HG03060 (cell line): ENCODE results near the gene ADRM1.

Experiments
- ATAC-seq: cut with Tn5 transposase; IDR thresholded peaks from one replicate; pipeline ENCODE4 v1.9.1; 2021; ENCODE audit warnings: low read depth, moderate number of reproducible peaks; ENCODE audit not compliant: unreplicated experiment

Gene ADRM1, protein sequence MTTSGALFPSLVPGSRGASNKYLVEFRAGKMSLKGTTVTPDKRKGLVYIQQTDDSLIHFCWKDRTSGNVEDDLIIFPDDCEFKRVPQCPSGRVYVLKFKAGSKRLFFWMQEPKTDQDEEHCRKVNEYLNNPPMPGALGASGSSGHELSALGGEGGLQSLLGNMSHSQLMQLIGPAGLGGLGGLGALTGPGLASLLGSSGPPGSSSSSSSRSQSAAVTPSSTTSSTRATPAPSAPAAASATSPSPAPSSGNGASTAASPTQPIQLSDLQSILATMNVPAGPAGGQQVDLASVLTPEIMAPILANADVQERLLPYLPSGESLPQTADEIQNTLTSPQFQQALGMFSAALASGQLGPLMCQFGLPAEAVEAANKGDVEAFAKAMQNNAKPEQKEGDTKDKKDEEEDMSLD

DNA sequence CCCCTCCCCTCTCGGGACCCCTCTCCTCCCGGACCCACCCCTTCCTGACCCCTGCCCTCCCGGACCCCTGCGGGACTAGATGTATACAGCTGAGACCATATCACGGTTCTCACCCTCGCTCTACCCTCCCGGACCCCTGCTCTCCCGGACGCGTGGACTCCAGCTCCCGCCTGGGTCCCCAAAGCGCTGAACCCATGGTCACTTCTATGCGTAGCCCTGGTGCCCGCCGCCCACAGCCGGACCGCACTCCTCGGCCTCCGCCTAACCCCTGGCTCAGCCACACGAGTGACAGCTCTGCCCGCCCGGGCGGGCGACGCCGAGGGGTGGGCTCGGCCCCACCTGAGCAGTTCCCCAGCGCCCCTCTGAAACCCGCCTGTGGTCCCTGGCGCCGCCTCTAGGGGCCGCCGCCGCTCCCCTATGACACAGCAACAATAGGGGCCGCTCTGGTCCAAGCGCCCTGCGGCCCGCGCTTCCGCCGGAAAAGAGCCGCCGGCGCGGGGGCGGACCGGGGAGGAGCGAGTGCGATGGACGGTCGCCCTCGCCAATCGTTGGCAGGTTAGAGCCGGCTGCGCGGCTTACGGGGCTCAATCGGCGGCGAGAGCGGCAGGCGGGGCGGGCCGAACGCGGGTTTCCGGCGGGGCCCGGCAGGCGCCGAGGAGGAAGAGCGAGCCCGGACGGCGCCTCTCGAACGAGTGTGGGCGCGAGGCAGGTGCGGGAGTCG, at the start of gene ADRM1:
Gene ADRM1, plus strand, starts transcription at position 657 of the 721 bp plus-strand sequence. CDS start 572 bp downstream, outside the sequence.
- peak; percentile 61 for ATAC-seq

DNA sequence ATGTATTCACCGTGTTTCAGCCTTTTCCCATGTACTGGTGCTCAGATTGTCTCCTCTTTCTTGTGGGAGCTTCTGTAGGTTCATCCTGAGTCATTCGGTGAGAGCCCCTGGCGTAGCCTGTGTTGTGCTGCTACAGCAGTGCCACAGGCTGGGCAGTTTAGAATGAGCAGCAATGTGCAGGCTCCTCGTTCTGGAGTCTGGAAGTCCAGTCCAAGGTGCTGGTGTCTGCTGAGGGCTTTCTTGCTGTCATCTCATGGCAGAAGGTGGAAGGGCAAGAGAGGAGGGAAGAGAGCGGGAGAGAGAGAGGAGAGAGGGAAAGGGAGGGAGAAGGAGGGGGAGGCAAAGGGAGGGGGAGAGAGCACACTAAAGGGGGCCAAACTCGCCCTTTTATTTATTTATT, 49.4 kb upstream of the ADRM1 start:
- ATAC-seq, result no peak

GRCh38 chr20:62254021-62254724, 48.6 kb upstream of the ADRM1 start:
- no peak for ATAC-seq

GRCh38 chr20:62255976-62256375, 46.8 kb upstream of the ADRM1 start:
- no peak for ATAC-seq

GRCh38 chr20:62258499-62259293, 44.1 kb upstream of the ADRM1 start:
- ATAC-seq, result no peak

GRCh38 chr20:62259294-62259565, 43.6 kb upstream of the ADRM1 start:
- no peak for ATAC-seq

DNA sequence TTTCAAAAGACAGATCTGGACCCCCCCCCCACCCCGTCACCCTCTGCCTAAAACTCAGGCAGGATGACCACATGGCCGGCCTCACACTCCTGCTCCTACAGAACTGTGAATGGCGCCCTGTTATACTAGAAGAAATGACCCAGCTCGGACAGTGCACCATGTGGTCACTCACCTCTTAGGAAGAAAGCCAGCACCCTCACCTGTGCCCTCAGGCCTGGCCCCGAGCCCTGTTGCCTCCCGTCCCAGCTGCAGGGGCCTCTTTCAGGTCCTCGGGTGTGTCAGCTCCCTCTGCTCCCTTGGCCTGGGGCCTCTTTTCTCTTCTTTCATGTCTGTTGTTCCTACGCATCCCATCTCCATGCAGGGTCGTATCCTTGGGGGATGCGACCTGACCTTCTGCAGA, 40.7 kb upstream of the ADRM1 start:
- ATAC-seq, result no peak

- ATAC-seq, result no peak
These were observed 39.4 kb upstream of the ADRM1 start for GRCh38 chr20:62263396-62263795.

DNA sequence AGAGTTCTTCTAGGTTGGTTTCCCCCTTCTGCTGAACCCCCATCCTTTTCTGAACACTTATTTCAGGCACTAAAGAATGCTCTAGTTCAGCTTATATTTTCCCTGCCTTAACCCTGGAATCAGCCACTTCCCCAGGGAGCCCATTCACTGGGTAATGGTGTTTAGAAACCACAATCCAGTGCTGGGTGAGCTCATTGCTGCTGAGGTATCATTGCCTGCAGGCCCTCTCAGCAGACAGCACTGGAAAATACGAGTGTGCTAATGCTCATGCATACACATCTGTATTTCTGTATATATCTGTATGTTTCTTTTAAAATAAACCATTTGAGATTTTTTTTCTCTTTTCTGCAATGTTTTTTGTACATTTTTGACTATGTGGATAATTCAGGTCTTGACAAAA, 37.4 kb upstream of the ADRM1 start:
- no peak for ATAC-seq

GRCh38 chr20:62266340-62266739, 36.5 kb upstream of the ADRM1 start:
- no peak for ATAC-seq

GRCh38 chr20:62266851-62267250, 35.9 kb upstream of the ADRM1 start:
- no peak for ATAC-seq

- no peak for ATAC-seq
These were observed 35.3 kb upstream of the ADRM1 start for GRCh38 chr20:62267543-62267942.

- ATAC-seq, result no peak
These were observed 34.4 kb upstream of the ADRM1 start for GRCh38 chr20:62268228-62268900.

DNA sequence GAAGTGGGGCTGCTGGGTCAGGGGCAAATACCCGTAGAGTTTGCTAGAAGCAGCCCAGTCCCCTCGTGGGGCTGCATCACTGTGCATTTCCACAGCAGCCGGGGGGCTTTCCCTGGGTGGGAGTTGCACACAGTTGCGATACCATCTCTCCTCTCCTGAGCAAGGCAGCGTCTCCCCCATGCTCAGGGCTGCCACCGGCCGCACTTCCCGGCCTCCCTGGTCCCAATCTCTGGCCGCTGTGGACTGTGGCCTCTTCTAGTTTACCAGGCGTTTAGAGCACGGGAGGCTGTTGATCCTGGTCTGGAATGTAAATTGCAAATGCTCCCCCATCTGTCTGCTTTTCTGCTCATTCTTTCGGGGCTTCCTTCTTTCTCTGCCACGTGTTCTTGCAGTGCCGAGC, 33.4 kb upstream of the ADRM1 start:
- no peak for ATAC-seq

DNA sequence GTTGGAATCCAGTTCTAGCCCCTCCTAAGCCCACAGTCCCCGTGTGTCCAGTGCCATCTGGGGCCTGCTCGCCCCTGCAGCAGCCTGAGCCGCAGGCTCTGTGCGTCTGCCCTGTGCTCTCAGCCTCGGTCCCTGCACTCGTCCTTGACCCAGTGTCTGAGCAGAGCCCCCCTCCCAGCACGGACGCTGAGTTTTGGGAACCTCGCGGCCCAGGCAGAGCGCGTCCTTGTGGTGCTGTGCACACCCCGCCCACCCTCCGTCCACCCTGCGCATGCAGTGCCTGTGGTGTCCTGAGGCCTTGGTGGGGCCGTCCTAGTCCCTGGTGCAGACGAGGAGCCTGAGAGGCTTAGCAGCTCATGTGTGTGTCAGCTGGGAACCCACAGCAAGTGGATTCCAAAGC, 32.9 kb upstream of the ADRM1 start:
- no peak for ATAC-seq

DNA sequence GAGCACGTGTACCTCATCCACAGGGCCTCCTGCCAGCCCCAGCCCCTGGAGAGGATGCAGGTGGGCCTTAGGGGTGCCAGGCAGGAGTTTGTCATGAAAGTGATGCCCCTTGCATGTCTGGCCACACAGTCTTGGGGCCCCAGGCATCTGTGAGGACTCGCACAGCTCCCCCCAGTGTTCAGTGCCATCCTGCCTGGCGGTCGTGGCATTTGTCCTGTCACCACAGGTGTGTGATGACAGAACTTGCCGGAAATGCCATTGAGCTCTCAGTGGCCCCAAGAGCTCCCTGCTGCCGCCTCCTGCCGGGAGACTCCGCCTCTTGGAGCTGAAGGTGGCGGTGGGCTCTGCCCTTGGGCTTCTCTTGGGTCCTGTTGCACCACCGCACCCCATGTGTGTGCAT, 30.6 kb upstream of the ADRM1 start:
- no peak for ATAC-seq

DNA sequence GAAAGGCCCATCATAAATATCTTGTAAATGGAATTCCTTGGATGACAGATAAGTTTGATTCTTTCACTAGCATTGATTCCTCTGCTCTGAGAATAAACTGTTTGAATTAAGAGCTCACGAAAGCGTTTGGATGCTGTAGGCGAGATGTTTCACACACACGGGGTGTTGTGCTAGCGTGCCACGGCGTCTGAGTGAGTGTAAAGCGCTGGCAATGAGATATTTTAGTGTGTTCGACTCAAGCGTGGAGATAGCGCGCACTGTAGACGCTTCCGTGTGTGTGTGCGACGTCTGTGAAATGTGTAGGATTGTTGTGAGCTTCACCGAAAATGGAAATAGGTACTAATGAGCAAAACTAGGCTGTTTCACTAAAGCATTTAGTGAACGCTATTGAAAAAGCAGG, 29.4 kb upstream of the ADRM1 start:
- no peak for ATAC-seq

- no peak for ATAC-seq
These were observed 28.4 kb upstream of the ADRM1 start for GRCh38 chr20:62274332-62274950.

DNA sequence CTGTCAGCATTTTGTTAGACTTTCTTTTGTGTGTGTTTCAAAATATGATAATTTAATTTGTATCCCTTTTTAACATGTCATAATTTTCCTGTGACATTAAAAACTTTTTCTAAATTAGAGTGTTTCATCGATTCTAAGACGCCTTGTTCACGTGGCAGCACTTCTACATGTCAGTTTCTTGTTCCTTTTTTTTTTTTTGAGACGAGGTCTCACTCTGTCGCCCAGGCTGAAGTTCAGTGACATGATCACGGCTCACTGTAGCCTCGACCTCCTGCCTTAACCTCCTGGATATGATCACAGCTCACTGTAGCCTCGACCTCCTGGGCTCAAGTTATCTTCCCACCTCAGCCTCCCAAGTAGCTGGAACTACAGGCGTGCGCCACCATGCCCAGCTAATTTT, 27.6 kb upstream of the ADRM1 start:
- no peak for ATAC-seq

DNA sequence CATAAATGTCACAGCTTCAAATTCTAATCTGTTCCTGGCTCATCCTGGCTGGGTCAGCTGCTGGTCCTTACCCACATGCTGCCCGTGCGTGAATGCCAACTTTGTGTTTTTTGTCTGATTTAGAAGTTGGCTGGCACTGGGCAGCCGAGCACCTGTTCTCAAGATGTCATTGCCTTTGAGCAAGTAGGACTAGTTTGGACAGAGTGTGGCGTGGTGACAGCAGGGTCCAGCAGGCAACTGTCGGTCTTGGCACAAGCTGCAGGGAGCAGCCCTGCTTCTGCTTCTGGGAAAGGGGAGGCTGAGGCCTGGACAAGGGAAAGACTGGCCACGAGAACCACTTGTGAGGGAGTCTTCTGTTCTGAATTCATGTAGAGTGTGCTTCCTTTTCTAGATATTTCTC, 26.4 kb upstream of the ADRM1 start:
- no peak for ATAC-seq
